NCI-H510A (cell line): Measurements from ENCODE around the gene SMIM35.
"Not testable (repeated sequence)": the region's sequence is repeated elsewhere in the genome, so short reads cannot be mapped to it uniquely, and the experiment has no call there.

Experiments
- DNase-seq: peaks from one replicate; lab custom pipeline; 2025; lab: John Stamatoyannopoulos, UW

SMIM35 gene

DNA sequence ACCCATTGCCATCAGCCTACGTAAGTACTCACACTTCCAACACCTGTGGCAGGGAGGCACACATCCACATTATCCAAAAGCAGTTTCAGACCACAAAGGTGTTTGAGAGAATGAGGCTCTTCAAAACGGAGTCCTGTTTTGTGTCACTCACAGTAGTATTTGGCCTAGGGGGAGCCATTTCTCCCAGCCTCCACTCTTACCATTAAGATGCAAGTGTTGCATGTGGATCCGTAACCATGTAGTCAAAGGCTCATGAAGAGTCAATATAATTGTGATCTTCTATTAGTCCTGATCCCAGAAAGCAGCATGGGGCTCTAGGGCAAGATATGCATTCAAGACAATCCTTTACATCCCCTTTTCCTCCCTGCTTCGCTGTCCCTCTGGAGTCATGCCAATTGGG, 59.1 kb downstream of the SMIM35 start:
- no peak for DNase-seq

DNA sequence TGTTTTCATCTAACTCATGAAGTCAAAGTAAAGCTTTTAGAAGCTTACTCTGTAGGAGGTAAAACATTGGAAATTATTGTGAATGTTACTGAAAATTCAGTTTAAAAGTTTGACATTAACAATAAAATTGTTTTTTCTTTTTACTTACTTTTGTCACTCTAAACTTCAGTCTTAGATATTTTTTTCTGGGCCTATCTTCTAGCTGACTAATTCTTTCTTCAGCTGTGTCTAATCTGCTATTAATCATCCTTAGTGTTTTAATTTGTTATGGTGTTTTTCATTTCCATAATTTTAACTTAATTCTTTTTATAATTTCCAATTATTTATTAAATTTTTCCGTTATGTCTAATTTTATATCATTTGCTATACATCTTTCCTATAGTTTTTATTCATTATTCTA, 65.6 kb downstream of the SMIM35 start:
- DNase-seq = no peak

DNA sequence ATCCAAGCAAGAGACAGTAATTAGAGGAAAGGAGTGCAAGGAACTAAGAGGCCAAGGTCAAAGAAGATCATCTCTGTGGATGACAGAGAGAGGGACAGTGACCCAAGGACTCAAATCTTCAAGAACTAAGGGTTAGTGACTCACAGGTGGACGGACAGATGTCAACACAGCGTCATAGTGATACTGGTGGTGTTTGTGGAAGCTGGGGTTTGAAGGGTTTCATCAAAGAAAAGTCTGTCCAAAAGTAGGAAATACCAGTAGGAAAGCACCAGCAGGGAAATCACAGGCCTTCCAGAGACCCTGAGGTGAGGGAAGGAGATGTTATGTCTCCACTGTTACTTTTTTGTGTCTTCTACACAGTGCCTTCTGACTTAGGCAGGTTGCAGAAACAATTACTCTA, 68.4 kb downstream of the SMIM35 start:
- DNase-seq = no peak

GRCh38 chr11:118017631-118018315, 69.0 kb downstream of the SMIM35 start:
- no peak for DNase-seq

DNA sequence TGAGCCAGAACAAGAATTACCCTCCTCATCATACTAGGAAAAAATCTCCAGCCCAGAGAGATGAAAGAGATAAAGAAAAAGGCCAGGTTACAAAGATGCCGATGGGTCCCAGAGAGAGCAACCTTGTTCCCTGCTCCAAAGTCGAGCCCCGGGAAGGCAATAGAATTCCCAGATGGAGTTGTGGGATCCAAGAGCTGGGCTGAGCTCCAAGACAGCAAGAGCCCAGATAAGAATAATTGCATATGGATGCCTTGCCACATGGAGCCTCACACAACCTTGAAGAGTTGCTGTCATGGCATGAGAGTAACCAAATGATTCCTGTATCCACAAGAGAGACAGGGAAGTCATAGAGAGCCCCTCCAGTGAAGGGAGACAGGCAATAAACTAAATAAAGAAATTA, 69.7 kb downstream of the SMIM35 start:
- DNase-seq = no peak

- no peak for DNase-seq
Measured at GRCh38 chr11:118016104-118016503, 70.7 kb downstream of the SMIM35 start.

- DNase-seq = no peak
Measured at GRCh38 chr11:118015385-118015841, 71.3 kb downstream of the SMIM35 start.

GRCh38 chr11:118014022-118014421, 72.7 kb downstream of the SMIM35 start:
- DNase-seq = no peak

- no peak for DNase-seq
Measured at GRCh38 chr11:118012083-118012669, 74.6 kb downstream of the SMIM35 start.

GRCh38 chr11:118010738-118011461, 75.9 kb downstream of the SMIM35 start:
- DNase-seq = no peak

GRCh38 chr11:118009864-118010737, 76.7 kb downstream of the SMIM35 start:
- DNase-seq = no peak

- DNase-seq = no peak
Measured at GRCh38 chr11:118008271-118008911, 78.4 kb downstream of the SMIM35 start.

DNA sequence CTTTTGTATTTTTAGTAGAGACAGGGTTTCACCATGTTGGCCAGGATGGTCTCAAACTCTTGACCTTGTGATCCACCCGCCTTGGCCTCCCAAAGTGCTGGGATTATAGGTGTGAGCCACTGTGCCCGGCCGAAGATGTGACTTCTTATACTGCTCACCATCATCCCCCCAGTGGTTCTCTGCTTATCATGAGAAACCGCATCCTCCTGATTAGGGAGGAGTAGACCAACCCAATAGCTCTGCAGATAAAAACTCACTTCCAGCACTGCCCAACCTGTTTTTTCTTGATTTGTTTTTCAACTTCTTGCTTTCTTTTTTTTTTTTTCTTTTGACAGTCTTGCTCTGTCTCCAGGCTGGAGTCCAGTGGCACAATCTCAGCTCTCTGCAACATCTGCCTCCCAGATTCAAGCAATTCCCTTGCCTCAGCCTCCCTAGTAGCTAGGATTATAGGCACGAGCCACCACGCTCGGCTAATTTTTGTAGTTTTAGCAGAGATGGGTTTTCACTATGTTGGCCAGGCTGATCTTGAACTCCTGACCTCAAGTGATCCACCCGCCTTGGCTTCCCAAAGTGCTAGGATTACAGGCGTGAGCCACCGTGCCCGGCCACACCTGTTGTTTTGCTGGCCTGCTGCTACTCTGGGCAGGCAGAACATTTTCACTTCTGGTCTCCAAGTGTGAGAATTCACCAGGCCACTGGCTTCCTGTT, 79.0 kb downstream of the SMIM35 start:
- DNase-seq = not testable (repeated sequence)

DNA sequence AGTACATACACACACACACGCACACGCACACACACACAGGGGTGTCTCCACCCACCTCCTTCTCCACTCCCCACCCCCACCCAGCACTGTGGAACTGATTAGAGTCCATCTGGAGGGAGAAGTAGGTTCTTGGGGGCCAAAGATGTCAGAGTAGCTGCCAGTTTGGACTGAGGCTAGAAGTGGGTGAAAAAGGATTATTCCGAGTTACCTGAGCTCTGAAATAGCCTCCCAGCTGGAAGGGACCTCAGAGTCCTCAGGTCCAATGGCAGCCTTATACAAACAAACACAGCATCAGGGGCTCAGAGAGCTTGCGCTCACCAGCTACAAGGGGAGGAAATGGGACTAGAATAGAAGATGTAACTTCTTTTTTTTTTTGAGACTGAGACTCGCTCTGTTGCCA, 79.7 kb downstream of the SMIM35 start:
- no peak for DNase-seq

DNA sequence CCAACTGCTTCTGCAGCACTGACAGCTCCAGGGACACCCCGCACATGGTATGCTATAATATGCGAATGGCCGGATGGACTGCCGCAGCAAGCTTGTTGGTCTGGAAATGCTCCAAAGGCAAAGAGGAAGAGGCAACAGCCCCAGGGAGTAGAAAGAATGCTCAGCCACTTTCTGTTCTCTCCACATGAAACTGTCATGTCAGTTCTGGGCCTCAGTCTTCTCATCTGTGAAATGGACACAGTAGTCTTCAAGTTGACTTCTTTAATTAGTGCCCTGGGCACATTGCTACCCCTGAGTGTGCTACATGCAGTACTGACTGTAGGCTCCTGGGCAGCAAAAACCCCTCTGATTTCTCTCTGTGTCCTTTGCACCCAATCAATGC, 80.6 kb downstream of the SMIM35 start:
- DNase-seq = no peak

DNA sequence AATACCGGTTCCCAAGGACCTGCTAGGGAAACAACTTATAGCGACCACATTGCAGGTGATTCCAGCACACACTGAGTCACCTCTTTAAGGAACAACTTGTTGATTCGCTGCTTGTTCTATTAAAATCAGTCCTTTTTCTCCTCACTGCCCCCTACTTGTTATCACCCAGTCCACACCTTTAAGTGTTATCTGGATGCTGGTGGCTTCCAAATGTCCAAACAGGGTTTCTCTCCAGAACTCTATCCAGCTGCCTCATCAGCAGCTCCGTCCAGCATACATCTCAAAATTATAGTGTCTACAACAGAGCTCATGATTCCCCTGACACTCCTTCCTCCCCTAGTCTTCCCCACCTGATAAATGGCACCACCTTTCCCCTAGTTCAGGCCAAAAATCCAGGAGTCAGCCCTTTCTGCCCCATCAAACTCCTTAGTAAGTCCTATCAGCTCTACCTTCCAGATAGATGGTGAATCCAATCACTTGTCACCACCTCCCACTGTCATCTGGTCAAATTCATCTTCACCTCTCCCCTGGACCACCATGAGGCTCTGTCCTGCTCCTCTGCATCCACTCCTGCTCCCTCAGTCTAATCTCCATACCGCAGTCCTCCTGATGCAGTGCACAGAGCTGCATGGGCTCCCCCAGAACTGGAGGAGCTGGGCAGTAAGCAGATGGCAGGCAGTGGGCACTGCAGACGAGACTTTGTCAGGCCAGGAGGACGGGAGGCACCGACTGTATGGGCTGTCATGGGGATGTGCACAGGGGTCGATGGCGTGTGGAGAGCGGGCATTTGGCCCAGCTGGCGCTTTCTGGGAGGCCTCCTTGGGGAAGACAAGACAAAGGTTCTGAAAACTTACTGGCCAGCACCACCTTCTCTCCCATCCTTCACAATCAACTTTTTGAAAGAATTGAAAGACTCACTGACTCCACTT, 81.3 kb downstream of the SMIM35 start:
- DNase-seq = no peak

DNA sequence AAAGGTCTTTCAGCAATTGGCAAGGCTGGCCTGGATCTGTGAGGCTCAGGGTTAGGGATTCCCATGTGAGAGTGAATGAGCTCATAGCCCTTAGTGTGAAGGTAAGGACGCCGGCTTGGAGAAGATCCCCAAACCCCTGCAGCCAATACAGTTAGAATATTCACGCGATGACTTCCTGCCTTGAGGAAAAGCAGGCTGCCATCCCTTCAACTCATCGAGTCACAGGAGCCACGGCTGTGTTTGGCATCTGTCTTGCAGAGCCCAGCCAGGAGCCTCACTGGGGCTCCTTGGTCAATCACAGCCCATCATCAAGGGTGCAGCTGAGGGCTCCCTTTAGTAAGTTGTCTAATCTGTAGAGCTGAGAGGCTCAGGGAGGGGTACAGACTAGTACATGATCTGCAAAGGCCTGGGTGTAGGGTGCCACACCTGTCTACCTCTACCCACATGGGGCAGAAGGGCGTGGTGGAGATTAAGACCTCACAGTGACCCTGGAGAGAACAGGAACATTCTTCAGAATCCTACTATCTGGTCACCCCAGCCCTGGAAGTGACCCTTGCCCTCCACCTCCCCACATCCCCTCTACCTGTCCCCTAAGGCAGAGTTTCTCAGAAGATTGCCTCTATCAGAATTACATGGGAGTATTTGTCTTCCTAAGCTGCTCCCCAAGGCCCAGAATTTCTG, 82.1 kb downstream of the SMIM35 start:
- no peak for DNase-seq

DNA sequence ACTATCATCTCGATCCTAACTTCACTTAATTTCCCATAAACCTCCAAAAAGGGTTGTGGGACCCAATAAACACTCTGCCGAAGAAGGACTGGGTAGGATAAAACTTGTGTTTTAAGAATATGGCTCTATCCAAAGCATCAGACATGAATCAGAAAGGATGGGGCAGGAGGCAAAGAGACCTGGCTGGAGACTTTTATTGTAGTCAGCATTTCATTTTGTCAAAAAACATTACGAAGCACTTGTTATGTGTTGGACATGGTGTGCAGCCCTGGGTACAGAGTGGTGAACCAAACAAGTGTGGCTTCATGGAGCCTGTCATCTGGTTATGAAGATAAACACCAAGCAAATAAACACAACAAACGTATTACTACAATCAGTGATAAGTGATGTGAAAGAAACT, 83.3 kb downstream of the SMIM35 start:
- DNase-seq = no peak
